HepG2 (cell line): Measurements from ENCODE around the gene MAFF. TPM values are rescaled to one million over a fixed set of nuclear protein-coding genes. Genes with fewer than 3 reads are reported as not detected.

Experiments used
- ATAC-seq: fragments of 200-7000 bp; cut with Tn5 transposase; 3 replicates; pipeline ENCODE4 v1.9.1; 2020; ENCODE audit warnings: mild to moderate bottlenecking, moderate library complexity
- BruUV-seq: library from RNA; stranded (reverse); fragments of 400-500 nt; replicated peaks from 2 replicates; lab custom pipeline; 2021; lab: Mats Ljungman, UMichigan
- CTCF ChIA-PET: fragments of 300-600 bp; formaldehyde crosslinking; extraction: SDS; loops from one replicate; lab custom pipeline; 2021; ENCODE audit warnings: low total read pairs, inconsistent platforms, low intra/inter-chr PET ratio; lab: Yijun Ruan, JAX
- POLR2A ChIA-PET: fragments of 350-600 bp; sonication (Branson Sonifier 250); formaldehyde crosslinking; loops from one replicate; lab custom pipeline; 2020; ENCODE audit warnings: antibody characterized with exemption, inconsistent platforms; lab: Yijun Ruan, JAX
- DNase-seq: peaks from one replicate; pipeline ENCODE4 v3.0.0-alpha.2; 2015; ENCODE audit warnings: low spot score
- FAIRE-seq: peaks from 3 replicates; lab custom pipeline; 2011; peaks lifted over from hg19 to GRCh38; lab: Jason Lieb, UNC
- H2AFZ ChIP-seq: one replicate; pipeline ENCODE4 v1.6.1; 2011; ENCODE audit warnings: low read length, inconsistent platforms
- H3K27ac ChIP-seq: fragments of 300-600 bp; 3 replicates; pipeline ENCODE4 v1.8.0; 2011; ENCODE audit warnings: mixed run types, mild to moderate bottlenecking, mixed read lengths, low read length, inconsistent platforms; ENCODE audit not compliant: insufficient read depth; ENCODE audit errors: extremely low read length
- H3K27me3 ChIP-seq, 2 experiments: fragments of 200-600 bp in 1 of 2; 2 replicates in 1 of 2; 3 replicates in 1 of 2; pipeline versions ENCODE4 v1.6.0 to v1.8.0; 2011; ENCODE audit warnings: low read length in 2 of 2, mild to moderate bottlenecking in 2 of 2, moderate library complexity in 2 of 2, inconsistent platforms in 1 of 2; ENCODE audit not compliant: insufficient read depth in 2 of 2, control insufficient read depth in 1 of 2
- H3K36me3 ChIP-seq, 2 experiments: fragments of 200-600 bp in 1 of 2; replicated peaks in 1 of 2; 2 replicates in 1 of 2; 3 replicates in 1 of 2; pipeline versions ENCODE4 v1.5.1 to v1.8.0; 2011; ENCODE audit warnings: low read length in 2 of 2, inconsistent platforms in 1 of 2; ENCODE audit not compliant: insufficient read depth in 2 of 2, control insufficient read depth in 1 of 2
- H3K4me1 ChIP-seq: 2 replicates; pipeline ENCODE4 v1.5.1; 2012; ENCODE audit warnings: low read length, inconsistent platforms; ENCODE audit not compliant: insufficient read depth
- H3K4me2 ChIP-seq: 2 replicates; pipeline ENCODE4 v1.6.0; 2011; ENCODE audit warnings: low read depth, low read length, inconsistent platforms
- H3K4me3 ChIP-seq, 3 experiments: fragments of 200-600 bp in 1 of 3; sonication (generic), shearing (Covaris generic) in 1 of 3; replicated peaks in 1 of 3; 2 replicates each; pipeline ENCODE4 v1.5.1; 2011 to 2016; ENCODE audit warnings: low read length in 3 of 3, inconsistent platforms in 2 of 3, low read depth in 2 of 3, mild to moderate bottlenecking in 2 of 3, control low read depth in 1 of 3, mixed read lengths in 1 of 3; ENCODE audit not compliant: insufficient read depth in 1 of 3
- H3K79me2 ChIP-seq: one replicate; pipeline ENCODE4 v1.6.1; 2011; ENCODE audit warnings: low read length, inconsistent platforms; ENCODE audit not compliant: insufficient read depth
- H3K9ac ChIP-seq: 2 replicates; pipeline ENCODE4 v1.6.0; 2011; ENCODE audit warnings: mild to moderate bottlenecking, low read depth, low read length, inconsistent platforms; ENCODE audit not compliant: insufficient read depth
- H3K9me3 ChIP-seq: 2 replicates; pipeline ENCODE4 v1.5.1; 2012; ENCODE audit warnings: mild to moderate bottlenecking, low read length
- H4K20me1 ChIP-seq: 2 replicates; pipeline ENCODE4 v1.6.0; 2011; ENCODE audit warnings: inconsistent platforms, mild to moderate bottlenecking, low read length, moderate library complexity; ENCODE audit not compliant: insufficient read depth
- CREB1 ChIP-seq, 2 experiments: fragments of 450-650 bp in 1 of 2; IDR thresholded peaks; 2 replicates each; pipeline ENCODE4 v1.6.1; 2016 to 2017; ENCODE audit warnings: control low read depth in 1 of 2, mild to moderate bottlenecking in 1 of 2, missing compliant biosample characterization in 1 of 2, missing genetic modification characterization in 1 of 2
- PAX8 ChIP-seq: sonication (generic); formaldehyde crosslinking; IDR thresholded peaks from 2 replicates; pipeline ENCODE4 v1.8.0; 2022; ENCODE audit warnings: mild to moderate bottlenecking, missing genetic modification reagents, borderline replicate concordance
- POLR2A ChIP-seq, 2 experiments: IDR thresholded peaks; 2 replicates each; pipeline ENCODE4 v1.6.1; 2011; ENCODE audit warnings: low read depth in 2 of 2, low read length in 2 of 2, mild to moderate bottlenecking in 1 of 2, moderate library complexity in 1 of 2; ENCODE audit not compliant: insufficient read depth in 1 of 2
- POLR2AphosphoS2 ChIP-seq: IDR thresholded peaks from 2 replicates; pipeline ENCODE4 v1.6.1; 2011; ENCODE audit warnings: low read depth, low read length, improper control_type of control experiment
- WGBS: methylation state at CpG from one replicate; pipeline ENCODE4 v1.1.6; 2017; ENCODE audit warnings: low lambda C conversion rate; 5-methylcytosine and 5-hydroxymethylcytosine counted together
- in situ Hi-C: cut with HindIII; loops from 2 replicates; pipeline ENCODE4 v1.10.0; 2017; ENCODE audit warnings: low pct_unique_long_range_greater_than_20kb; ENCODE audit not compliant: extremely low pct_ligation_motif_present
- intact Hi-C: fragments of 100-400 bp; cut with micrococcal nuclease; formaldehyde crosslinking; loops from one replicate; pipeline ENCODE4 v1.10.0; 2022; ENCODE audit not compliant: unreplicated experiment
- polyA plus RNA-seq, 8 experiments: library from polyadenylated mRNA; depleted of rRNA in 3 of 8; stranded (reverse) in 7 of 8; unstranded in 1 of 8; fragments of >200 nt; fragmentation: Illumina TruSeq in 4 of 8; extraction: Trizol in 4 of 8; gene quantifications; 2 replicates each; pipeline versions ENCODE4 v1.2.1 to v1.2.3, GENCODE V29; 2011 to 2016; ENCODE audit warnings: low read depth in 4 of 8, missing spikeins in 1 of 8, mixed read lengths in 1 of 8; ENCODE audit not compliant: insufficient read depth in 1 of 8
- total RNA-seq, 5 experiments: library from RNA; depleted of rRNA; stranded (reverse); fragments of >200 nt; fragmentation: Illumina TruSeq; extraction: Trizol; gene quantifications; 2 replicates each; pipeline ENCODE4 v1.2.3, GENCODE V29; 2016; ENCODE audit warnings: low read depth in 1 of 5
- TF ChIP-seq, protein P1 (sequence below): sonication (generic); formaldehyde crosslinking; IDR thresholded peaks from 2 replicates; pipeline ENCODE4 v1.4.0; 2020; ENCODE audit warnings: mild to moderate bottlenecking, missing genetic modification reagents
- TF ChIP-seq, protein P2 (sequence below), 2 experiments: fragments of 450-650 bp in 1 of 2; sonication (generic) in 1 of 2; formaldehyde crosslinking in 1 of 2; IDR thresholded peaks; 2 replicates each; pipeline versions ENCODE4 v1.6.1 to v1.8.0; 2016 to 2022; ENCODE audit warnings: antibody characterized with exemption in 1 of 2, mild to moderate bottlenecking in 1 of 2, missing genetic modification reagents in 1 of 2

Gene MAFF
- total and polyA plus RNA-seq, 2 of the 13 experiments (the other 11 are each of a cell fraction or from before 2014, with no cell fraction given): 5.4 to 14.3 TPM

DNA sequence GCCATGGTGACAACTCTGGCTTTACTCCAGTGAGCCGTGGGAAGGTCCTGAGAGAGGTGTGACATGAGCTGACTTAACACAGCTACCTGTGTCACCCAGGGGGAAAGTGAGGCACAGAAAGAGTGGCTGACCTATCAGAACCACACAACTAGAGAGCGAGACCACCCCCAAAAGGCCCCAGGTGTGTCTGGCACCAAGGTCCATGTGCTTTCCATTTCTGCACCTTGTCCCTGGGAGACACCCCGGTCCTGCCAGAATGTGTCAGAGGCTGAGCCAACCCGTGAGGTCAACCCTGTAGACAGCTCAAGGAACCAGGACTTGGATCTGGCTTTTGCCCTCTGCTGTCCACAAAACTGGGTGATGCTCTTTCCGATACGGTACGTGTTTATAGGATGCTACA, 9.8 kb downstream of the MAFF start:
- Histone ChIP-seq H3K4me1 (peaks cover 22% of the 10 kb centered on the region), H4K20me1 (peaks cover 55% of the 10 kb centered on the region), H3K9me3 (no peaks in the 10 kb centered on the region), H3K4me3 (no peak overlapping the region), H3K4me2 (no peak overlapping the region), H3K27me3 (no peaks in the 10 kb centered on the region), H3K27ac (no peak overlapping the region), H3K36me3 (peaks cover 9 to 31% of the 10 kb centered on the region in 2 experiments), H3K9ac (no peak overlapping the region), H2AFZ (no peak overlapping the region), H3K79me2 (peaks cover 42% of the 10 kb centered on the region)
- ATAC-seq (no peak), DNase-seq (no peak), FAIRE-seq (no peak)
- in situ Hi-C loops (no loop called here), intact Hi-C loops (no loop called here)
- ChIA-PET CTCF (no interaction called here), POLR2A (interaction anchor here (1.1 to 1.3 kb wide), 2 partner anchors 8 to 10 kb away, joined by 3 read pairs; partner anchors contain the start of gene MAFF)
- no TSS peak for BruUV-seq
- TF ChIP-seq POLR2A (IDR thresholded peaks at IDR 0.05; ENCODE audit: insufficient read depth in 1 of 2, low read depth in 2 of 2, low read length in 2 of 2) (0 out of 4 replicates have a peak, but pooled peaks of 1 of the 2 experiments have one; percentile 14), PAX8 (CRISPR knock-in tag) (no peak), POLR2AphosphoS2 (0 out of 2 replicates have a peak, but pooled peaks have one; percentile 29)
- WGBS: 98% methylated on average over 6 of the region's 7 CpGs

DNA sequence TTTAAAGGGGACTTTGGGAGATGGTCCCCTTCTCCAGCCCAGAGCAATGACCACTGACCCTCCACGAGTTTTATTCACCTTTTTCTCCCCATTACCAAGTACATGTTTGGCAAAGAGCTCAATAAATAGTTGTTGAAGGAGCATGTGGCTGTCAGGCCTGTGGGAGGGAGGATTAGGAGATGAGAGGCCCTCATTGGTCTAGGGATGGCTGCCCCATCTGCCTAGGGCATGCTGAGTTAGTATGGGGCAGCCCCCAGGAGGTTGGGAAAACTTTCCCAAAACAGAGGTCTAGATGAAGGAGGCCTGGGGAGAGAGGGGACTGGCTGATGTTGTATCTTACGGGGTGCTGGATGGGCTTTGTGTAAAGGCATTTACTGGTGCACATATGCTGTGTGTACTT, 10.6 kb downstream of the MAFF start:
- TF ChIP-seq, protein P1, sequence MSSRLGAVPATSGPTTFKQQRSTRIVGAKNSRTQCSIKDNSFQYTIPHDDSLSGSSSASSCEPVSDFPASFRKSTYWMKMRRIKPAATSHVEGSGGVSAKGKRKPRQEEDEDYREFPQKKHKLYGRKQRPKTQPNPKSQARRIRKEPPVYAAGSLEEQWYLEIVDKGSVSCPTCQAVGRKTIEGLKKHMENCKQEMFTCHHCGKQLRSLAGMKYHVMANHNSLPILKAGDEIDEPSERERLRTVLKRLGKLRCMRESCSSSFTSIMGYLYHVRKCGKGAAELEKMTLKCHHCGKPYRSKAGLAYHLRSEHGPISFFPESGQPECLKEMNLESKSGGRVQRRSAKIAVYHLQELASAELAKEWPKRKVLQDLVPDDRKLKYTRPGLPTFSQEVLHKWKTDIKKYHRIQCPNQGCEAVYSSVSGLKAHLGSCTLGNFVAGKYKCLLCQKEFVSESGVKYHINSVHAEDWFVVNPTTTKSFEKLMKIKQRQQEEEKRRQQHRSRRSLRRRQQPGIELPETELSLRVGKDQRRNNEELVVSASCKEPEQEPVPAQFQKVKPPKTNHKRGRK (CRISPR knock-in tag): no peak
- TF ChIP-seq, protein P2, sequence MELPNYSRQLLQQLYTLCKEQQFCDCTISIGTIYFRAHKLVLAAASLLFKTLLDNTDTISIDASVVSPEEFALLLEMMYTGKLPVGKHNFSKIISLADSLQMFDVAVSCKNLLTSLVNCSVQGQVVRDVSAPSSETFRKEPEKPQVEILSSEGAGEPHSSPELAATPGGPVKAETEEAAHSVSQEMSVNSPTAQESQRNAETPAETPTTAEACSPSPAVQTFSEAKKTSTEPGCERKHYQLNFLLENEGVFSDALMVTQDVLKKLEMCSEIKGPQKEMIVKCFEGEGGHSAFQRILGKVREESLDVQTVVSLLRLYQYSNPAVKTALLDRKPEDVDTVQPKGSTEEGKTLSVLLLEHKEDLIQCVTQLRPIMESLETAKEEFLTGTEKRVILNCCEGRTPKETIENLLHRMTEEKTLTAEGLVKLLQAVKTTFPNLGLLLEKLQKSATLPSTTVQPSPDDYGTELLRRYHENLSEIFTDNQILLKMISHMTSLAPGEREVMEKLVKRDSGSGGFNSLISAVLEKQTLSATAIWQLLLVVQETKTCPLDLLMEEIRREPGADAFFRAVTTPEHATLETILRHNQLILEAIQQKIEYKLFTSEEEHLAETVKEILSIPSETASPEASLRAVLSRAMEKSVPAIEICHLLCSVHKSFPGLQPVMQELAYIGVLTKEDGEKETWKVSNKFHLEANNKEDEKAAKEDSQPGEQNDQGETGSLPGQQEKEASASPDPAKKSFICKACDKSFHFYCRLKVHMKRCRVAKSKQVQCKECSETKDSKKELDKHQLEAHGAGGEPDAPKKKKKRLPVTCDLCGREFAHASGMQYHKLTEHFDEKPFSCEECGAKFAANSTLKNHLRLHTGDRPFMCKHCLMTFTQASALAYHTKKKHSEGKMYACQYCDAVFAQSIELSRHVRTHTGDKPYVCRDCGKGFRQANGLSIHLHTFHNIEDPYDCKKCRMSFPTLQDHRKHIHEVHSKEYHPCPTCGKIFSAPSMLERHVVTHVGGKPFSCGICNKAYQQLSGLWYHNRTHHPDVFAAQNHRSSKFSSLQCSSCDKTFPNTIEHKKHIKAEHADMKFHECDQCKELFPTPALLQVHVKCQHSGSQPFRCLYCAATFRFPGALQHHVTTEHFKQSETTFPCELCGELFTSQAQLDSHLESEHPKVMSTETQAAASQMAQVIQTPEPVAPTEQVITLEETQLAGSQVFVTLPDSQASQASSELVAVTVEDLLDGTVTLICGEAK (IDR thresholded peaks at IDR 0.05): no peak
- TF ChIP-seq, protein P2 (CRISPR knock-in tag; IDR thresholded peaks at IDR 0.05): no peak
- TF ChIP-seq CREB1 (IDR thresholded peaks at IDR 0.05) (no peak), CREB1 (CRISPR knock-in tag; IDR thresholded peaks at IDR 0.05) (no peak)
- POLR2A ChIA-PET: interaction anchor here (1.1 to 1.3 kb wide), 2 partner anchors 9 to 11 kb away, joined by 3 read pairs; partner anchors contain the start of gene MAFF
- FAIRE-seq: no peak

More for the DNA sequence above, 10.6 kb downstream of the MAFF start:
- H3K9me3 ChIP-seq: no peaks in the 10 kb centered on the region
- DNase-seq (no peak), ATAC-seq (no peak)
- peaks cover 22% of the 10 kb centered on the region for H3K4me1 ChIP-seq
- no peak overlapping the region for H3K27ac ChIP-seq
- no peak overlapping the region for H2AFZ ChIP-seq
- CTCF ChIA-PET: no interaction called here
- no peak overlapping the region for H3K4me2 ChIP-seq
- no peak overlapping the region for H3K9ac ChIP-seq
- WGBS: 50% methylated on average over 2 of the region's 2 CpGs
- no peaks in the 10 kb centered on the region for H3K27me3 ChIP-seq
- in situ Hi-C loops (no loop called here), intact Hi-C loops (no loop called here)
- BruUV-seq: no TSS peak
- no peak overlapping the region for H3K4me3 ChIP-seq
- H3K79me2 ChIP-seq: peaks cover 38% of the 10 kb centered on the region
- H3K36me3 ChIP-seq: peaks cover 9 to 31% of the 10 kb centered on the region in 2 experiments
- peaks cover 51% of the 10 kb centered on the region for H4K20me1 ChIP-seq
